H1 (cell line): ENCODE data around the gene CCNI2. TPM values are rescaled to one million over a fixed set of nuclear protein-coding genes. Genes with fewer than 3 reads are reported as not detected.

Experiments
- ATF3 ChIP-seq: IDR thresholded peaks from 2 replicates; pipeline ENCODE4 v1.6.1; 2011; ENCODE audit warnings: low read depth, mild to moderate bottlenecking, low read length; ENCODE audit not compliant: insufficient read depth
- CBX8 ChIP-seq: fragments of 300-800, 300-1000 bp; sonication (generic); IDR thresholded peaks from 2 replicates; pipeline ENCODE4 v1.7.1; 2016; ENCODE audit warnings: low read depth, low read length, borderline replicate concordance
- CEBPB ChIP-seq: IDR thresholded peaks from 2 replicates; pipeline ENCODE4 v1.6.1; 2012; ENCODE audit warnings: low read depth, low read length
- HDAC6 ChIP-seq: IDR thresholded peaks from one replicate; pipeline ENCODE4 v1.7.1; 2012; ENCODE audit warnings: low read depth, mild to moderate bottlenecking, inconsistent platforms, low read length, moderate library complexity
- JUN ChIP-seq: IDR thresholded peaks from 2 replicates; pipeline ENCODE4 v1.6.1; 2011; ENCODE audit warnings: low read depth, mild to moderate bottlenecking, improper control_type of control experiment, low read length
- JUND ChIP-seq: IDR thresholded peaks from 2 replicates; pipeline ENCODE4 v1.6.1; 2011; ENCODE audit warnings: mild to moderate bottlenecking, improper control_type of control experiment, low read length
- SP1 ChIP-seq: IDR thresholded peaks from 2 replicates; pipeline ENCODE4 v1.6.1; 2011; ENCODE audit warnings: low read depth, low read length
- polyA plus RNA-seq, 7 experiments: library from polyadenylated mRNA; depleted of rRNA in 3 of 7; stranded (reverse) in 5 of 7; unstranded in 2 of 7; fragments of >200 nt in 5 of 7; fragments of 200-250 nt in 2 of 7; gene quantifications; 1 replicate in 5 of 7; 2 replicates in 1 of 7; 4 replicates in 1 of 7; pipeline versions ENCODE4 v1.2.1 to v1.2.3, GENCODE V29; 2011 to 2013; ENCODE audit warnings: missing spikeins in 2 of 7, mixed read lengths in 2 of 7
- total RNA-seq: library from RNA; stranded (reverse); fragmentation: NEBNext Ultra II Directional; extraction: Animal tissue kit (Norgen Biotek cat#: 25700); gene quantifications from 2 replicates; pipeline ENCODE4 v1.2.1, GENCODE V29; 2021

CCNI2 gene
- total and polyA plus RNA-seq, 2 of the 8 experiments (the other 6 are each of a cell fraction or from before 2014, with no cell fraction given) = 1.3 to 1.4 TPM

- TF ChIP-seq JUN (no peak), ATF3 (no peak), CBX8 (no peak), SP1 (no peak), HDAC6 (no peak), JUND (no peak), CEBPB (no peak)
These were observed 4.8 kb downstream of the CCNI2 start (continued) for GRCh38 chr5:132751971-132752580.
